SU-DHL-6 (cell line): ENCODE data around the gene SLC1A5.
"Not testable (repeated sequence)": the region's sequence is repeated elsewhere in the genome, so short reads cannot be mapped to it uniquely, and the experiment has no call there.

ENCODE experiments used
- CTCF ChIP-seq: fragments of 200-600 bp; sonication (generic); IDR thresholded peaks from one replicate; pipeline ENCODE4 v1.5.1; 2017; ENCODE audit warnings: antibody characterized with exemption, mild to moderate bottlenecking, low read length, moderate library complexity; ENCODE audit not compliant: insufficient read depth, poor library complexity, severe bottlenecking
- EZH2phosphoT487 ChIP-seq: fragments of 200-600 bp; sonication (generic), shearing (Covaris generic); conservative IDR thresholded peaks from 2 replicates; pipeline ENCODE4 v1.6.1; 2018; ENCODE audit warnings: mild to moderate bottlenecking, antibody characterized with exemption, low read length, moderate library complexity, mixed read lengths

- not testable (repeated sequence) for TF ChIP-seq CTCF, EZH2phosphoT487
These were observed 10.3 kb downstream of the SLC1A5 start for GRCh38 chr19:46777956-46778645.
